PC-9 (cell line): ENCODE data around the gene EGFR.

ENCODE experiments used
- EZH2 ChIP-seq: fragments of 200-600 bp; sonication (generic); IDR thresholded peaks from 2 replicates; pipeline ENCODE4 v1.8.0; 2017; ENCODE audit warnings: antibody characterized with exemption, low read depth
- TF ChIP-seq, protein P1 (sequence below): fragments of 200-600 bp; sonication (generic); conservative IDR thresholded peaks from 2 replicates; pipeline ENCODE4 v1.6.1; 2017; ENCODE audit warnings: mixed run types, antibody characterized with exemption, mild to moderate bottlenecking, moderate library complexity

DNA sequence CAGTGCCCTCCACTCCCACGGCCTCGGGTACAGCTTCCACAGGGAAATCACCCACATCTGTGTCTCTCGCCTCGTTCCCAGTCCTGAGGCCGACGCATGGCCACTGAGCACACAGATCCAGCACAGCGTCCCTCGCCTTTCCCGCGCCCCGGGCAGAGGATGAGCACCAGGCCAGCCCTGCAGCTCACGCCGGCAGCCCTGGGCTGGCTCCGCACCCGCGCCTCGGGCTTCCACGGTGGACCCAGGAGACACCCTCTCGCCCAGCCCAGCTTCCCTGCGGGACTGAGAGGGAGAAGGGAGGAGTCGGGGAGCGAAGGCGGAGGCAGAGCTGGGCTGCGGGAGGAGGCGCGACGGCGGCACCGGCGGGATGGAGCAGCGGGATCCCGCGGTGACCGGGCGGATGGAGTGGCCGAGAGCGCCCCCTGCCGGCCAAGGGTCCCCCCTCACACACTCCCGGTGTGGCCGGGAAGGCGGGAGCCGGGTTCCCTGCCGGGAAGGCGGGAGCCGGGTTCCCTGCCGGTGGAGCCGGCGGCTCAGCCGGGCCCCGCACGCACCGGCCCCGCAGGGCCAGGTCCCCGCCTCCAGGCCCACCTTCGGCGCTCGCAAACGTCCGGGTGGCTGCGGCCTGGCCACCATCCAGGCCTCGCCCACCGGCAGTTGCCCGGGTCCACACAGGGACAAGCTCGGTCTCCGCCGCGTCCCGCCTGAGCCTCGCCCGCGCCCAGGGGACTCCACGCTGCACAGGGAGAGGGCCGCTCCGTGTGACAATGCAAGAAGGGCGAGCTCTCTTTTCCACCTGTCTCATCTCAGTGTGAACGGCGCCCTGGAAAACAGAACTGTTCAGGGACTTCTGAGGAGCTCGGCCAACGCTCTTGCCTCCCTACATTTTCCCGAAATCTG lies 236.0 kb downstream of the EGFR start:
- TF ChIP-seq EZH2, result no peak
- TF ChIP-seq, protein P1, sequence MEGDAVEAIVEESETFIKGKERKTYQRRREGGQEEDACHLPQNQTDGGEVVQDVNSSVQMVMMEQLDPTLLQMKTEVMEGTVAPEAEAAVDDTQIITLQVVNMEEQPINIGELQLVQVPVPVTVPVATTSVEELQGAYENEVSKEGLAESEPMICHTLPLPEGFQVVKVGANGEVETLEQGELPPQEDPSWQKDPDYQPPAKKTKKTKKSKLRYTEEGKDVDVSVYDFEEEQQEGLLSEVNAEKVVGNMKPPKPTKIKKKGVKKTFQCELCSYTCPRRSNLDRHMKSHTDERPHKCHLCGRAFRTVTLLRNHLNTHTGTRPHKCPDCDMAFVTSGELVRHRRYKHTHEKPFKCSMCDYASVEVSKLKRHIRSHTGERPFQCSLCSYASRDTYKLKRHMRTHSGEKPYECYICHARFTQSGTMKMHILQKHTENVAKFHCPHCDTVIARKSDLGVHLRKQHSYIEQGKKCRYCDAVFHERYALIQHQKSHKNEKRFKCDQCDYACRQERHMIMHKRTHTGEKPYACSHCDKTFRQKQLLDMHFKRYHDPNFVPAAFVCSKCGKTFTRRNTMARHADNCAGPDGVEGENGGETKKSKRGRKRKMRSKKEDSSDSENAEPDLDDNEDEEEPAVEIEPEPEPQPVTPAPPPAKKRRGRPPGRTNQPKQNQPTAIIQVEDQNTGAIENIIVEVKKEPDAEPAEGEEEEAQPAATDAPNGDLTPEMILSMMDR, result peak; percentile 96
